ENCODE data around the gene TAS2R13.

TAS2R13 gene

GRCh38 chr12:10909462-10909861 lies at the start of gene TAS2R13:
Gene TAS2R13 (minus strand): TSS chr12:10909562. CDS start chr12:10909298, 264 bp downstream.
- no peak for DNase-seq (ENCODE audit: low read depth, low spot score)

- DNase-seq (ENCODE audit: low read depth, low spot score): no peak
These were observed 48.4 kb upstream of the TAS2R13 start for GRCh38 chr12:10957741-10958140.

- no peak for DNase-seq (ENCODE audit: low read depth, low spot score)
These were observed 46.7 kb upstream of the TAS2R13 start for GRCh38 chr12:10956085-10956484.

- no peak for DNase-seq (ENCODE audit: low read depth, low spot score)
These were observed 43.3 kb upstream of the TAS2R13 start for GRCh38 chr12:10952645-10953044.

- DNase-seq (ENCODE audit: low read depth, low spot score): no peak
These were observed 33.8 kb upstream of the TAS2R13 start for GRCh38 chr12:10943167-10943566.

GRCh38 chr12:10941916-10942607 lies 32.7 kb upstream of the TAS2R13 start:
- DNase-seq (ENCODE audit: low read depth, low spot score): no peak

GRCh38 chr12:10941369-10941768 lies 32.0 kb upstream of the TAS2R13 start:
- no peak for DNase-seq (ENCODE audit: low read depth, low spot score)

- DNase-seq (ENCODE audit: low read depth, low spot score): no peak
These were observed 31.0 kb upstream of the TAS2R13 start for GRCh38 chr12:10940389-10940788.

- no peak for DNase-seq (ENCODE audit: low read depth, low spot score)
These were observed 29.8 kb upstream of the TAS2R13 start, which contains the start of gene TAS2R14 for GRCh38 chr12:10939163-10939562. Gene TAS2R14 (minus strand): TSS chr12:10939263. CDS start chr12:10939207, 56 bp downstream.

GRCh38 chr12:10936506-10936905 lies 27.1 kb upstream of the TAS2R13 start:
- no peak for DNase-seq (ENCODE audit: low read depth, low spot score)

GRCh38 chr12:10928746-10929286 lies 19.5 kb upstream of the TAS2R13 start, which contains the start of gene PRH2:
Gene PRH2 (plus strand): TSS chr12:10929236. CDS start chr12:10929274, 38 bp downstream.
- DNase-seq (ENCODE audit: low read depth, low spot score): no peak

- no peak for DNase-seq (ENCODE audit: low read depth, low spot score)
These were observed 16.9 kb upstream of the TAS2R13 start for GRCh38 chr12:10926269-10926668.

GRCh38 chr12:10919809-10920208 lies 10.4 kb upstream of the TAS2R13 start:
- no peak for DNase-seq (ENCODE audit: low read depth, low spot score)

GRCh38 chr12:10910380-10910779 lies 1.0 kb upstream of the TAS2R13 start:
- no peak for DNase-seq (ENCODE audit: low read depth, low spot score)

GRCh38 chr12:10904686-10905085 lies 4.7 kb downstream of the TAS2R13 start:
- no peak for DNase-seq (ENCODE audit: low read depth, low spot score)

- no peak for DNase-seq (ENCODE audit: low read depth, low spot score)
These were observed 7.9 kb downstream of the TAS2R13 start for GRCh38 chr12:10901427-10901826.

GRCh38 chr12:10900972-10901371 lies 8.4 kb downstream of the TAS2R13 start:
- no peak for DNase-seq (ENCODE audit: low read depth, low spot score)

GRCh38 chr12:10900530-10900929 lies 8.8 kb downstream of the TAS2R13 start:
- no peak for DNase-seq (ENCODE audit: low read depth, low spot score)

GRCh38 chr12:10896854-10897253 lies 12.5 kb downstream of the TAS2R13 start:
- DNase-seq (ENCODE audit: low read depth, low spot score): no peak

GRCh38 chr12:10891937-10892336 lies 17.4 kb downstream of the TAS2R13 start:
- no peak for DNase-seq (ENCODE audit: low read depth, low spot score)

- DNase-seq (ENCODE audit: low read depth, low spot score): no peak
These were observed 20.1 kb downstream of the TAS2R13 start for GRCh38 chr12:10889226-10889625.

- no peak for DNase-seq (ENCODE audit: low read depth, low spot score)
These were observed 25.2 kb downstream of the TAS2R13 start, which contains the start of gene PRH1 for GRCh38 chr12:10884086-10884725. Gene PRH1 (minus strand): TSS chr12:10884255. CDS start chr12:10884217, 38 bp downstream.

GRCh38 chr12:10873378-10873777 lies 36.0 kb downstream of the TAS2R13 start:
- DNase-seq (ENCODE audit: low read depth, low spot score): no peak
